PC-9 (cell line): ENCODE data around the gene CD22.

Source experiments
- EZH2 ChIP-seq: fragments of 200-600 bp; sonication (generic); IDR thresholded peaks from 2 replicates; pipeline ENCODE4 v1.8.0; 2017; ENCODE audit warnings: antibody characterized with exemption, low read depth
- TF ChIP-seq, protein P1 (sequence below): fragments of 200-600 bp; sonication (generic); conservative IDR thresholded peaks from 2 replicates; pipeline ENCODE4 v1.6.1; 2017; ENCODE audit warnings: mixed run types, antibody characterized with exemption, mild to moderate bottlenecking, moderate library complexity

- TF ChIP-seq, protein P1, sequence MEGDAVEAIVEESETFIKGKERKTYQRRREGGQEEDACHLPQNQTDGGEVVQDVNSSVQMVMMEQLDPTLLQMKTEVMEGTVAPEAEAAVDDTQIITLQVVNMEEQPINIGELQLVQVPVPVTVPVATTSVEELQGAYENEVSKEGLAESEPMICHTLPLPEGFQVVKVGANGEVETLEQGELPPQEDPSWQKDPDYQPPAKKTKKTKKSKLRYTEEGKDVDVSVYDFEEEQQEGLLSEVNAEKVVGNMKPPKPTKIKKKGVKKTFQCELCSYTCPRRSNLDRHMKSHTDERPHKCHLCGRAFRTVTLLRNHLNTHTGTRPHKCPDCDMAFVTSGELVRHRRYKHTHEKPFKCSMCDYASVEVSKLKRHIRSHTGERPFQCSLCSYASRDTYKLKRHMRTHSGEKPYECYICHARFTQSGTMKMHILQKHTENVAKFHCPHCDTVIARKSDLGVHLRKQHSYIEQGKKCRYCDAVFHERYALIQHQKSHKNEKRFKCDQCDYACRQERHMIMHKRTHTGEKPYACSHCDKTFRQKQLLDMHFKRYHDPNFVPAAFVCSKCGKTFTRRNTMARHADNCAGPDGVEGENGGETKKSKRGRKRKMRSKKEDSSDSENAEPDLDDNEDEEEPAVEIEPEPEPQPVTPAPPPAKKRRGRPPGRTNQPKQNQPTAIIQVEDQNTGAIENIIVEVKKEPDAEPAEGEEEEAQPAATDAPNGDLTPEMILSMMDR = no peak
- TF ChIP-seq EZH2 = no peak
Observed at GRCh38 chr19:35317464-35318043, 11.4 kb upstream of the CD22 start.
